Osteocyte (in vitro differentiated cells): ENCODE measurements around the gene DARS1. TPM values are rescaled to one million over a fixed set of nuclear protein-coding genes. Genes with fewer than 3 reads are reported as not detected.
A peak's percentile ranks its signal among the peaks of the same experiment; 100 is the strongest.

Source experiments
- DNase-seq: peaks from one replicate; pipeline ENCODE4 v3.0.0; 2021; ENCODE audit warnings: mixed read lengths; ENCODE audit not compliant: unreplicated experiment; ENCODE audit errors: extremely low spot score
- H3K27ac Mint-ChIP-seq: one replicate; pipeline ENCODE4 v1.8.0; 2021; ENCODE audit warnings: mild to moderate bottlenecking, mixed read lengths; ENCODE audit not compliant: unreplicated experiment
- H3K27me3 Mint-ChIP-seq: one replicate; pipeline ENCODE4 v1.8.0; 2021; ENCODE audit warnings: mixed read lengths; ENCODE audit not compliant: unreplicated experiment
- H3K36me3 Mint-ChIP-seq: one replicate; pipeline ENCODE4 v1.8.0; 2021; ENCODE audit warnings: mixed read lengths; ENCODE audit not compliant: unreplicated experiment
- H3K4me1 Mint-ChIP-seq: one replicate; pipeline ENCODE4 v1.8.0; 2021; ENCODE audit warnings: mixed read lengths; ENCODE audit not compliant: unreplicated experiment
- H3K4me3 Mint-ChIP-seq: one replicate; pipeline ENCODE4 v1.8.0; 2021; ENCODE audit warnings: mild to moderate bottlenecking, moderate library complexity, mixed read lengths; ENCODE audit not compliant: unreplicated experiment
- H3K9me3 Mint-ChIP-seq: one replicate; pipeline ENCODE4 v1.8.0; 2021; ENCODE audit warnings: mixed read lengths; ENCODE audit not compliant: unreplicated experiment
- total RNA-seq: library from RNA; stranded (reverse); gene quantifications from 2 replicates; pipeline ENCODE4 v1.2.1, GENCODE V29; 2021
- TF ChIP-seq, protein P1 (sequence below): fragments of 200-600 bp; sonication (generic); IDR thresholded peaks from 2 replicates; pipeline ENCODE4 v1.5.0; 2021; ENCODE audit warnings: antibody characterized with exemption, mild to moderate bottlenecking, moderate library complexity

DARS1 gene
- total RNA-seq, 1 donor from 2014 or later, result 48.3 TPM

DNA sequence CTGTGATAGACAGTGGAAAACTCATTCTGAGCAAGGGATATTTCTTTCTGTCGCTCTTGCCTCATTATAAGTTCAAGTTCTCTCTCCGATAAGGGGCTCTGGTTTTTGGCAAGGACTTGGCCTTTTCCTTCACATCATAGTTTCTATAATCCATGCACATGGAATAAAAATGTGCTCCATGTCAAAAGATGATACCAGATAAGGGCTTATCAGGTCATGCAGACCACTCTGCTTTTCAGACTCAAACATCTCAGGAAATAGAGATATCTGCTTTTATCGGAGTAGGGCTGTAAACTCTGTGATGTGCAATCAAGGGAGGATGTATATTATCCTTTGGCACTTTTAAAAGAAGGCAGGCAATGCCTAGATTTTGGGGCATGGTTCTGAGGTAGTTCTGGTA is 45.0 kb upstream of the DARS1 start:
- TF ChIP-seq, protein P1, sequence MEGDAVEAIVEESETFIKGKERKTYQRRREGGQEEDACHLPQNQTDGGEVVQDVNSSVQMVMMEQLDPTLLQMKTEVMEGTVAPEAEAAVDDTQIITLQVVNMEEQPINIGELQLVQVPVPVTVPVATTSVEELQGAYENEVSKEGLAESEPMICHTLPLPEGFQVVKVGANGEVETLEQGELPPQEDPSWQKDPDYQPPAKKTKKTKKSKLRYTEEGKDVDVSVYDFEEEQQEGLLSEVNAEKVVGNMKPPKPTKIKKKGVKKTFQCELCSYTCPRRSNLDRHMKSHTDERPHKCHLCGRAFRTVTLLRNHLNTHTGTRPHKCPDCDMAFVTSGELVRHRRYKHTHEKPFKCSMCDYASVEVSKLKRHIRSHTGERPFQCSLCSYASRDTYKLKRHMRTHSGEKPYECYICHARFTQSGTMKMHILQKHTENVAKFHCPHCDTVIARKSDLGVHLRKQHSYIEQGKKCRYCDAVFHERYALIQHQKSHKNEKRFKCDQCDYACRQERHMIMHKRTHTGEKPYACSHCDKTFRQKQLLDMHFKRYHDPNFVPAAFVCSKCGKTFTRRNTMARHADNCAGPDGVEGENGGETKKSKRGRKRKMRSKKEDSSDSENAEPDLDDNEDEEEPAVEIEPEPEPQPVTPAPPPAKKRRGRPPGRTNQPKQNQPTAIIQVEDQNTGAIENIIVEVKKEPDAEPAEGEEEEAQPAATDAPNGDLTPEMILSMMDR, result no peak
- no peak for DNase-seq
- H3K4me1 Mint-ChIP-seq, result peaks cover 5% of the 10 kb centered on the region

DNA sequence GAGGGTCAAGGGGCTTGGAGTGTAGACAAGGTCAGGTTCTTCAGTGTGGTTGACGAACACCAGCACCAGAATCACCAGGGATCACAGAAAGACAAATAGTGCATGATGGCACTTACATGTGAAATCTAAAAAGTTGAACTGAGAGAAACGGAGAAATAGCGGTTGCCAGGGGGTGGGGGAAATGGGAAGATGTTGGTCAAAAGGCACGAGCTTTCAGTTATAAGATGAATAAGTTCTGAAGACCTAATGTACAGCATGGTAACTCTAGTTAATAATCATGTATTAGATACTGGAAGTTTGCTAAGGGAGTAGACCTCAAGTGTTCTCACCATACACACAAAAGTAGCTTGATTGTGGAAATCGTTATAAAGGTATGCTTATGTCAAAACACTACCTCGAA is 43.7 kb upstream of the DARS1 start:
- Mint-ChIP-seq H3K4me3 (no peak overlapping the region), H3K27ac (no peak overlapping the region), H3K36me3 (no peaks in the 10 kb centered on the region), H3K27me3 (peaks cover 14% of the 10 kb centered on the region), H3K4me1 (peaks cover 11% of the 10 kb centered on the region), H3K9me3 (no peaks in the 10 kb centered on the region)
- TF ChIP-seq, protein P1, result no peak
- no peak for DNase-seq

More for the DNA sequence above, 45.0 kb upstream of the DARS1 start:
- Mint-ChIP-seq H3K36me3 (no peaks in the 10 kb centered on the region), H3K27me3 (peaks cover 21% of the 10 kb centered on the region), H3K27ac (no peak overlapping the region), H3K9me3 (no peaks in the 10 kb centered on the region), H3K4me3 (no peak overlapping the region)

DNA sequence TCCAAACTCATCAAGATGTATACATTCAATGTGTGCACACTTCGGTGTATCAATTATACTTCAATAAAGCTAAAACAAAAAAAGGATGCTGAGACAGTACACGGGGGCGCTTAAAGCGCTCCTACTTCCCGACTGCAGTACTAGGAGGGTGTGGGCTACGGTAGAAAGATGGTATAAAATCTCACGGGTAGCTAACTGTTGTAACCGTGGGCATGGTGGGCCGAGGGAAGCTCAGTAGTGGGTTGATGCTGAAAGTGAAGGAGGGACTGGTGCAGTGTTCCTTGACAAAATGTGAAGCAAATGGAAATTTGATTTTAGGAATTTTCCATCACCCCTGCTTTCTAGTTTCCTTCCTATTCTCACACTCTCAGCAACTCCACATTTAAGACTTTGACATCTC is 42.6 kb upstream of the DARS1 start:
- H3K36me3 Mint-ChIP-seq, result no peaks in the 10 kb centered on the region
- no peaks in the 10 kb centered on the region for H3K9me3 Mint-ChIP-seq
- peaks cover 7% of the 10 kb centered on the region for H3K27me3 Mint-ChIP-seq
- DNase-seq, result no peak
- peaks cover 11% of the 10 kb centered on the region for H3K4me1 Mint-ChIP-seq
- no peak overlapping the region for H3K27ac Mint-ChIP-seq
- TF ChIP-seq, protein P1, result no peak
- no peak overlapping the region for H3K4me3 Mint-ChIP-seq

DNA sequence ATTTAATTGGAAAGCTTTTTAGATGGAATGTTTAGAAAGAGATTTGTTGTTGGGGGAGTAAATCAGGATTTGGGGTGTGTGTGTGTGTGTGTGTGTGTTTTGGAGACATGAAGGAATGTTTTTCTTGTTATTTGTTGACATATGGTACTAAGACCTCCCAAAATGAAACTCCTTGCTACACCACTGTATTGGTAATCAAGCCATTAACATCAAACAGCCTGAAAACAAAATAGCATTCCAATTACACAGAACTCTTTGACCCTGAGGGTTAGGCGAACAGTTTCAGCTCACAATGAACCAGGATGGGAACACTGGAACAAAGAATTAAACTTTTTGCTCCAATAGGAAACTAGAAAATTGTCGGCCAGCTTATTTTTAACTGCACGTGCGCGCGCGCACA is 41.7 kb upstream of the DARS1 start:
- Mint-ChIP-seq H3K4me1 (peaks cover 11% of the 10 kb centered on the region), H3K27me3 (peaks cover 5% of the 10 kb centered on the region), H3K4me3 (no peak overlapping the region), H3K9me3 (no peaks in the 10 kb centered on the region), H3K27ac (no peak overlapping the region), H3K36me3 (no peaks in the 10 kb centered on the region)
- no peak for DNase-seq
- TF ChIP-seq, protein P1, result no peak

DNA sequence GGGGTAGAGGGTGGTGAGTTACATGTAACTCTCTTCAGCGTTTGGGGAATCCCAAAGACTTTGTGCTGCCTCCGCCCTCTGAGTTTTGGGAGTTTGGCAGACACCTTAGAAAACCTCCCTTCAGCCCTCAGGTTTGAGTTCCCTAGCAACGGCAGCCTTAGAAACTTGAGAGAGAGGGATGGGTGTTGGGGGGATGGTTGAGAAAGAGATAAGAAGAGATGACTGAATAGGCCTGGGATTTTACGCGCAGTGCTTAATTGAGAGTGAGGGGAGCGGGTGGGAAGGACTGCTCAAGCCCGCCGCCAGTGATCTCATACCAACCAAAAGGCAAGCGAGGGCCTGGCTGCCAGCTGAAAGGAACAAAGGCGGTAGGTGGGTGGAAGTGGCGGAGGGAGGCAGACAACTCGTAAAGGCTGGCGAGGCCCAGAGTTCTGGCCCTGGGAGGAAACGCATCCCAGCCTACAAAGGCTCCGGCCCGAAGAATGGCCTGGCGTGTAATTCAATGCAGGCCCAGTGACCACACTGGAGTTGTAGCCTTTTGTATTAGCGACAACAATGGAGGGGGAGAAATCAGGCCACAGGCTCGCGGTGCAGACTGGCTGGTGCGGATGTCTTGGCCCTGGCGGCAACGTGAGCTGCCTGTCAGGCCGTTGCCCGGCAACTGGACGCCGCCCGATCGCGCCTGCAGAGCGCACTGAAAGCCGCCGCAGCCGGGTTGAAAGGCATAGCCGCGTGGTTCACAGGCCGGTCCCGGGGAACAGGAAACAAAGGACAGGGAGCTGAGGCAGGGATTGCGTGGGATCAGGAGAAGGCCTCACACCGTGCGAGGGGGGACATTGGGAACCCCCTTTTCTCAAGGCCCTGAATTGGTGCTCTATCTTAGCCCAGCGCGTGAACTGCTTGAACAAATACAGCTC is 39.9 kb upstream of the DARS1 start:
- no peak overlapping the region for H3K27ac Mint-ChIP-seq
- H3K36me3 Mint-ChIP-seq, result no peaks in the 10 kb centered on the region
- peaks cover 11% of the 10 kb centered on the region for H3K4me1 Mint-ChIP-seq

More for the DNA sequence above, 39.9 kb upstream of the DARS1 start:
- TF ChIP-seq, protein P1, result no peak
- Mint-ChIP-seq H3K4me3 (peak overlapping the region; percentile 65), H3K9me3 (no peaks in the 10 kb centered on the region), H3K27me3 (peaks cover 4% of the 10 kb centered on the region)
- DNase-seq, result no peak
